K562 (cell line): ENCODE results near the gene PRC1. TPM values are rescaled to one million over a fixed set of nuclear protein-coding genes. Genes with fewer than 3 reads are reported as not detected.

ENCODE experiments used
- ATAC-seq: fragments of 200-7000 bp; cut with Tn5 transposase; 3 replicates; pipeline ENCODE4 v1.9.1; 2020; ENCODE audit warnings: moderate library complexity
- BruUV-seq: library from RNA; stranded (reverse); fragments of 400-500 nt; replicated peaks from 2 replicates; lab custom pipeline; 2021; lab: Mats Ljungman, UMichigan
- CTCF ChIA-PET: fragments of 300-600 bp; formaldehyde crosslinking; extraction: SDS; loops from one replicate; lab custom pipeline; 2021; ENCODE audit warnings: low intra/inter-chr PET ratio; lab: Yijun Ruan, JAX
- POLR2A ChIA-PET: fragments of 300-600, 350-650 bp; sonication (Branson Sonifier 250); formaldehyde crosslinking; extraction: SDS; loops from one replicate; lab custom pipeline; 2021; ENCODE audit warnings: antibody characterized with exemption, inconsistent platforms; lab: Yijun Ruan, JAX
- DNase-seq, 4 experiments: peaks; one replicate each; pipeline versions ENCODE4 v3.0.0 to v3.0.0-alpha.2; 2011 to 2018; ENCODE audit warnings: low spot score in 3 of 4, mixed read lengths in 3 of 4; ENCODE audit errors: extremely low read depth in 1 of 4
- FAIRE-seq: peaks from 2 replicates; lab custom pipeline; 2011; peaks lifted over from hg19 to GRCh38; lab: Jason Lieb, UNC
- H2AFZ ChIP-seq: 2 replicates; pipeline ENCODE4 v1.6.0; 2011; ENCODE audit warnings: low read depth, low read length, control low read depth, inconsistent platforms
- H3K27ac ChIP-seq: fragments of 200-600 bp; 3 replicates; pipeline ENCODE4 v1.8.0; 2011; ENCODE audit warnings: low read depth, mild to moderate bottlenecking, control low read depth, inconsistent platforms, low read length, moderate library complexity, mixed read lengths; ENCODE audit errors: extremely low read depth
- H3K27me3 ChIP-seq, 2 experiments: fragments of 300-600 bp in 1 of 2; 2 replicates in 1 of 2; 3 replicates in 1 of 2; pipeline versions ENCODE4 v1.6.0 to v1.8.0; 2011; ENCODE audit warnings: inconsistent platforms in 2 of 2, low read length in 2 of 2, mild to moderate bottlenecking in 1 of 2, mixed read lengths in 1 of 2, moderate library complexity in 1 of 2; ENCODE audit not compliant: control insufficient read depth in 2 of 2, insufficient read depth in 2 of 2
- H3K36me3 ChIP-seq: fragments of 300-600 bp; 3 replicates; pipeline ENCODE4 v1.8.0; 2011; ENCODE audit warnings: mild to moderate bottlenecking, low read length, inconsistent platforms; ENCODE audit not compliant: control insufficient read depth, insufficient read depth
- H3K4me1 ChIP-seq, 2 experiments: fragments of 200-600 bp in 1 of 2; replicated peaks in 1 of 2; 2 replicates in 1 of 2; 3 replicates in 1 of 2; pipeline versions ENCODE4 v1.5.1 to v1.8.0; 2011; ENCODE audit warnings: inconsistent platforms in 2 of 2, low read length in 2 of 2, mild to moderate bottlenecking in 1 of 2, mixed read lengths in 1 of 2, moderate library complexity in 1 of 2; ENCODE audit not compliant: control insufficient read depth in 2 of 2, insufficient read depth in 2 of 2
- H3K4me2 ChIP-seq: 2 replicates; pipeline ENCODE4 v1.6.1; 2011; ENCODE audit warnings: low read length, control low read depth, inconsistent platforms, mixed read lengths; ENCODE audit not compliant: insufficient read depth
- H3K4me3 ChIP-seq: fragments of 200-600 bp; sonication (generic), shearing (Covaris generic); 2 replicates; pipeline ENCODE4 v1.5.1; 2016; ENCODE audit warnings: control low read depth, inconsistent platforms
- H3K79me2 ChIP-seq: fragments of 200-600 bp; 3 replicates; pipeline ENCODE4 v1.8.0; 2011; ENCODE audit warnings: low read length, inconsistent platforms; ENCODE audit not compliant: control insufficient read depth, insufficient read depth
- H3K9ac ChIP-seq, 2 experiments: 2 replicates each; pipeline versions ENCODE4 v1.6.0 to v1.6.1; 2011; ENCODE audit warnings: low read depth in 2 of 2, low read length in 2 of 2, control low read depth in 1 of 2, inconsistent platforms in 1 of 2, mild to moderate bottlenecking in 1 of 2, mixed read lengths in 1 of 2; ENCODE audit not compliant: insufficient read depth in 1 of 2
- H3K9me1 ChIP-seq: one replicate; pipeline ENCODE4 v1.6.0; 2011; ENCODE audit warnings: inconsistent platforms, mild to moderate bottlenecking, low read length, moderate library complexity; ENCODE audit not compliant: control insufficient read depth, insufficient read depth
- H3K9me3 ChIP-seq: replicated peaks from 2 replicates; pipeline ENCODE4 v1.5.1; 2011; ENCODE audit warnings: low read depth, low read length, inconsistent platforms; ENCODE audit not compliant: control insufficient read depth, insufficient read depth
- H4K20me1 ChIP-seq: replicated peaks from 2 replicates; pipeline ENCODE4 v1.6.1; 2011; ENCODE audit warnings: low read length, inconsistent platforms, mixed read lengths; ENCODE audit not compliant: control insufficient read depth, insufficient read depth
- CBX8 ChIP-seq: fragments of 200-600 bp; sonication (generic); IDR thresholded peaks from 2 replicates; pipeline ENCODE4 v1.6.1; 2012; ENCODE audit warnings: borderline replicate concordance, mixed run types, low read depth, mild to moderate bottlenecking, moderate library complexity, mixed read lengths, low read length, control low read depth, inconsistent platforms; ENCODE audit not compliant: poor library complexity, severe bottlenecking; ENCODE audit errors: extremely low read depth
- DDX20 ChIP-seq: fragments of 450-650 bp; IDR thresholded peaks from 2 replicates; pipeline ENCODE4 v1.6.1; 2016; ENCODE audit warnings: missing genetic modification characterization, low read depth, mild to moderate bottlenecking, missing compliant biosample characterization, moderate library complexity
- E2F3 ChIP-seq: fragments of 250-450 bp; sonication (Bioruptor Pico); IDR thresholded peaks from 2 replicates; pipeline ENCODE4 v1.4.0; 2020; ENCODE audit warnings: mild to moderate bottlenecking
- FOXA1 ChIP-seq: fragments of 450-650 bp; IDR thresholded peaks from 2 replicates; pipeline ENCODE4 v1.6.1; 2016; ENCODE audit warnings: mild to moderate bottlenecking, borderline replicate concordance
- FOXK1 ChIP-seq: sonication (generic); formaldehyde crosslinking; IDR thresholded peaks from 2 replicates; pipeline ENCODE4 v1.8.0; 2022; ENCODE audit warnings: missing genetic modification reagents, mild to moderate bottlenecking, borderline replicate concordance
- FOXP1 ChIP-seq: sonication (generic); formaldehyde crosslinking; IDR thresholded peaks from 2 replicates; pipeline ENCODE4 v1.8.0; 2022; ENCODE audit warnings: mild to moderate bottlenecking, missing genetic modification reagents
- HDAC3 ChIP-seq: fragments of 450-650 bp; IDR thresholded peaks from 2 replicates; pipeline ENCODE4 v1.6.1; 2018; ENCODE audit warnings: borderline replicate concordance, mild to moderate bottlenecking, moderate library complexity; ENCODE audit not compliant: partially characterized antibody
- HNRNPLL ChIP-seq: fragments of 200-400 bp; formaldehyde crosslinking; IDR thresholded peaks from 2 replicates; pipeline ENCODE4 v1.6.1; 2017; ENCODE audit warnings: low read length, low read depth, mild to moderate bottlenecking; ENCODE audit not compliant: poor library complexity, severe bottlenecking
- MCM5 ChIP-seq: fragments of 450-650 bp; IDR thresholded peaks from 2 replicates; pipeline ENCODE4 v1.6.1; 2016; ENCODE audit warnings: low read depth
- MTF1 ChIP-seq: fragments of 250-450 bp; sonication (Bioruptor Pico); IDR thresholded peaks from 2 replicates; pipeline ENCODE4 v1.9.0; 2021; ENCODE audit warnings: moderate library complexity, mild to moderate bottlenecking, inconsistent platforms, borderline replicate concordance
- PTTG1 ChIP-seq: fragments of 450-650 bp; IDR thresholded peaks from 2 replicates; pipeline ENCODE4 v1.6.1; 2016; ENCODE audit warnings: low read depth, mild to moderate bottlenecking, missing genetic modification characterization, missing compliant biosample characterization
- RBM22 ChIP-seq: fragments of 200-400 bp; formaldehyde crosslinking; IDR thresholded peaks from 2 replicates; pipeline ENCODE4 v1.6.1; 2018; ENCODE audit warnings: low read length, low read depth; ENCODE audit not compliant: poor library complexity, severe bottlenecking
- RHOXF2B ChIP-seq: fragments of 250-450 bp; sonication (Bioruptor Pico); conservative IDR thresholded peaks from 2 replicates; pipeline ENCODE4 v1.5.1; 2021
- SMARCE1 ChIP-seq: fragments of 450-650 bp; IDR thresholded peaks from 2 replicates; pipeline ENCODE4 v1.7.1; 2016; ENCODE audit warnings: mild to moderate bottlenecking
- WGBS: fragments of 100-300 bp; shearing (Covaris generic); methylation state at CpG from one replicate; pipeline ENCODE4 v1.1.6; 2016; ENCODE audit warnings: low coverage, mixed read lengths; ENCODE audit not compliant: insufficient coverage; ENCODE audit errors: missing lambda C conversion rate; 5-methylcytosine and 5-hydroxymethylcytosine counted together
- in situ Hi-C: fragments of 300-500 bp; cut with MboI; formaldehyde crosslinking; loops from 4 replicates; pipeline ENCODE4 v1.15.0; 2018; ENCODE audit warnings: inconsistent platforms, mixed read lengths
- intact Hi-C: fragments of 100-400 bp; cut with micrococcal nuclease; formaldehyde crosslinking; loops from 2 replicates; pipeline ENCODE4 v1.14.2; 2022
- polyA plus RNA-seq, 8 experiments: library from polyadenylated mRNA; depleted of rRNA in 4 of 8; stranded (reverse) in 5 of 8; unstranded in 3 of 8; fragments of >200 nt; fragmentation: Nextera tagmentation in 2 of 8; fragmentation: Illumina TruSeq in 1 of 8; extraction: Ambion mirVana in 2 of 8; extraction: Trizol in 1 of 8; gene quantifications; 2 replicates each; pipeline versions ENCODE4 v1.2.1 to v1.2.3, GENCODE V29; 2011 to 2014; ENCODE audit warnings: inconsistent platforms in 1 of 8, missing spikeins in 1 of 8
- total RNA-seq, 7 experiments: library from RNA; depleted of rRNA in 6 of 7; stranded (reverse); fragments of >200 nt in 6 of 7; fragmentation: Illumina TruSeq in 2 of 7; extraction: Trizol in 2 of 7; gene quantifications; 2 replicates each; pipeline versions ENCODE4 v1.2.1 to v1.2.3, GENCODE V29; 2011 to 2021; ENCODE audit warnings: low replicate concordance in 1 of 7
- TF ChIP-seq, protein P1 (sequence below), 2 experiments: fragments of 450-650 bp; conservative IDR thresholded peaks; 2 replicates each; pipeline ENCODE4 v1.6.1; 2017; ENCODE audit warnings: mild to moderate bottlenecking in 2 of 2, moderate library complexity in 2 of 2
- TF ChIP-seq, protein P2 (sequence below): fragments of 450-650 bp; formaldehyde crosslinking; IDR thresholded peaks from 2 replicates; pipeline ENCODE4 v1.4.0; 2022; ENCODE audit warnings: mild to moderate bottlenecking, moderate library complexity

Gene PRC1
- total and polyA plus RNA-seq, 9 of the 15 experiments (the other 6 are each of a cell fraction or from before 2014, with no cell fraction given): 156 to 391 (median 240) TPM

DNA sequence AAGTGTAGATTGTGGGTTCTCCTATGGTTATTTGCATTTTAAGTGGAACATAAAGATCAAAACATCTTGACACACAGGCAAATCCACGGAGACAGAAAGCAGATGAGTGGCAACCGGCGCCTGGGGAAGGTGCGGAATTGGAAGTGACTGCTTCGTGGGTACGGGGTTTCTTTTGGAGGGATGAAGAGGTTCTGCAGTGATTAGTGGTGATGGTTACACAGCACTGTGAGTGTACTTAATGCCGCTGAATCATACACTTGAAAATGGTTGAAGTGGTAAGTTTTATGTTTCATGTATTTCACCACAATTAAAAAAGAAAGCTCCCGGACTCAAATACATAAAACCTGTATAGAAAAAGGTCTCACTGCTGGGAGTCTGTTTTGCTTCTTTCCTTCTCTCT lies 46.5 kb upstream of the PRC1 start:
- CTCF ChIA-PET: no interaction called here
- no peaks in the 10 kb centered on the region for H3K36me3 ChIP-seq
- H3K9me1 ChIP-seq: no peaks in the 10 kb centered on the region
- WGBS: 21% methylated on average over 8 of the region's 8 CpGs
- POLR2A ChIA-PET: interaction anchor here (1.2 to 1.6 kb wide), 2 partner anchors 9 to 11 kb away, joined by 3 to 6 read pairs; no protein-coding TSS in a partner anchor
- peaks cover 0 to 4% of the 10 kb centered on the region in 2 experiments; a peak in 1 of 5 replicates for H3K27me3 ChIP-seq
- no peak overlapping the region for H3K4me2 ChIP-seq
- H3K4me1 ChIP-seq: peaks cover 0 to 5% of the 10 kb centered on the region in 2 experiments; a peak in 2 of 5 replicates
- no peak overlapping the region for H3K4me3 ChIP-seq
- BruUV-seq: no TSS peak
- H3K79me2 ChIP-seq: no peaks in the 10 kb centered on the region
- peak overlapping the region; percentile 25; the same call in 1 of the 2 replicates for H2AFZ ChIP-seq
- intact Hi-C loops: no loop called here
- DNase-seq (no peak), FAIRE-seq (no peak), ATAC-seq (no peak)
- in situ Hi-C loops: loop anchor here (10.0 kb wide), 1 partner anchor 566 kb away; no protein-coding TSS in a partner anchor
- H3K9me3 ChIP-seq: no peaks in the 10 kb centered on the region
- no peak overlapping the region for H3K27ac ChIP-seq
- H4K20me1 ChIP-seq: no peaks in the 10 kb centered on the region
- no peak for TF ChIP-seq MTF1 (CRISPR knock-in tag)
- no peak for TF ChIP-seq MCM5
- no peak for TF ChIP-seq SMARCE1
- TF ChIP-seq FOXK1: no peak
- TF ChIP-seq HNRNPLL: no peak
- TF ChIP-seq PTTG1 (tag): no peak
- TF ChIP-seq, protein P1, sequence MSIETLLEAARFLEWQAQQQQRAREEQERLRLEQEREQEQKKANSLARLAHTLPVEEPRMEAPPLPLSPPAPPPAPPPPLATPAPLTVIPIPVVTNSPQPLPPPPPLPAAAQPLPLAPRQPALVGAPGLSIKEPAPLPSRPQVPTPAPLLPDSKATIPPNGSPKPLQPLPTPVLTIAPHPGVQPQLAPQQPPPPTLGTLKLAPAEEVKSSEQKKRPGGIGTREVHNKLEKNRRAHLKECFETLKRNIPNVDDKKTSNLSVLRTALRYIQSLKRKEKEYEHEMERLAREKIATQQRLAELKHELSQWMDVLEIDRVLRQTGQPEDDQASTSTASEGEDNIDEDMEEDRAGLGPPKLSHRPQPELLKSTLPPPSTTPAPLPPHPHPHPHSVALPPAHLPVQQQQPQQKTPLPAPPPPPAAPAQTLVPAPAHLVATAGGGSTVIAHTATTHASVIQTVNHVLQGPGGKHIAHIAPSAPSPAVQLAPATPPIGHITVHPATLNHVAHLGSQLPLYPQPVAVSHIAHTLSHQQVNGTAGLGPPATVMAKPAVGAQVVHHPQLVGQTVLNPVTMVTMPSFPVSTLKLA (conservative IDR thresholded peaks at IDR 0.05): no peak
- TF ChIP-seq, protein P2, sequence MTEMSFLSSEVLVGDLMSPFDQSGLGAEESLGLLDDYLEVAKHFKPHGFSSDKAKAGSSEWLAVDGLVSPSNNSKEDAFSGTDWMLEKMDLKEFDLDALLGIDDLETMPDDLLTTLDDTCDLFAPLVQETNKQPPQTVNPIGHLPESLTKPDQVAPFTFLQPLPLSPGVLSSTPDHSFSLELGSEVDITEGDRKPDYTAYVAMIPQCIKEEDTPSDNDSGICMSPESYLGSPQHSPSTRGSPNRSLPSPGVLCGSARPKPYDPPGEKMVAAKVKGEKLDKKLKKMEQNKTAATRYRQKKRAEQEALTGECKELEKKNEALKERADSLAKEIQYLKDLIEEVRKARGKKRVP (CRISPR knock-in tag): no peak
- no peak for TF ChIP-seq E2F3 (CRISPR knock-in tag)
- no peak for TF ChIP-seq FOXA1
- TF ChIP-seq RBM22: no peak
- TF ChIP-seq HDAC3: no peak
- no peak for TF ChIP-seq FOXP1 (CRISPR knock-in tag)
- no peak for TF ChIP-seq RHOXF2B (CRISPR knock-in tag)
- TF ChIP-seq DDX20 (tag): no peak
- TF ChIP-seq CBX8: no peak
- no peak overlapping the region for H3K9ac ChIP-seq
